Fibroblast of skin of back (primary cell): Measurements from ENCODE around the gene TYR.
"Not testable (repeated sequence)": the region's sequence is repeated elsewhere in the genome, so short reads cannot be mapped to it uniquely, and the experiment has no call there.

Experiments used
- DNase-seq: peaks from one replicate; pipeline ENCODE4 v3.0.0-alpha.2; 2013

Gene TYR

DNA sequence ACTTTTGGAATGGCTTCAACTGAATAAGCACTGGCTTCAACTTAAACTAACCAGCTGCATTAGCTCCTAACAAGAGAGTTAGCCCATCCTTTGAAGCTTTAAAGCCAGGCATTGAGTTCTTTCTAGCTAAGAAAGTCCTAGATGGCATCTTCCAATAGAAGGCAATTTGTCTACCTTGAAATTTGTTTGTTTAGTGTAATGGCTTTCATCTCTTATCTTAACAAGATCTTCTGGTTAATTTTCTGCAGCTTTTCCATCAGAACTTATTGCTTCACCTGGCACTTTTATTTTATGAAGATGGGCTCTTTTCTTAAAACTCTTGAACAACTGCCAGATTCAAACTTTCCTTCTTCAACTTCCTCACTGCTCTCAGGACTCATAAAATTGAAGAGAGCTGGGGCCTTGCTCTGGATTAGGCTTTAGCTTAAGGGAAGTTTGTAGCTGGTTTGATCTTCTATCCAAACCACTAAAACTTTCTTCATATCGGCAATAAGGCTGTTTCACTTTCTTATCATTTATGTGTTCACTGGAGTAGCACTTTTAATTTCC lies 94.9 kb downstream of the TYR start:
- not testable (repeated sequence) for DNase-seq

DNA sequence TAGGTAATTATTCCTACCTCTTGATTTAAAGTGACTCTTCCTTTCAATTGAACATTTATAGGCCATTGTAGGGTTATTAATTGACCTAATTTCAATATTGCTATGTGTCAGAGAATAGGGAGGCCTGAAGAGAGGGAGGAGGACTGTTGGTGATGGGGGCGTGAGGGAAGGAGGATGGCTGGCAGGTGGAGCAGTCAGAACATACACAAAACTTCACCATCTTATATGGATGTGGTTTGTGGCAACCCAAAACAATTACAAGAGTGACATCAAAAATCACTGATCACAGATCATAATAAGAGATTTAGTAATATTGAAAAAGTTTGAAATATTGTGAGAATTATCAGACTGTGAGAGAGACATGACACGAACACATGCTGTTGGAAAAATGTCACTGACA lies 95.5 kb downstream of the TYR start:
- not testable (repeated sequence) for DNase-seq

DNA sequence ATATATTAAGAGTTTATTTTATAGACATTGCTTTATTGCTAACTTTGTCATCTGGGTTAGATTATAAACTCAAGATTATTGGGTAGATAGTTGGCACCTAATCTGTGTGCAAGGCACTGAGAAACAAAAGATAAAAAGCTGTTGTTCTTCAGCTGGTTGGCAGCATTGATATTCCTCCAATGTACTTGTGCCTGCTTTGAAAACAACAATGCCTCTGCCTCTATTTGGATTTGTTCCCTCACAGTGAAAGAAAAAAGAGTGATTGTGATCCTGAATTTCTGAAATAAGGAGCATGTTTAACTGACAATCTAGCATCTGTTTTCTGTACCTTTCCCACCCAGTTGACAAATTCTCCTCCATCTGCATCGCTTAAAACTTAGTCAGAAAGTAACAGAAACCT lies 98.3 kb downstream of the TYR start:
- no peak for DNase-seq

DNA sequence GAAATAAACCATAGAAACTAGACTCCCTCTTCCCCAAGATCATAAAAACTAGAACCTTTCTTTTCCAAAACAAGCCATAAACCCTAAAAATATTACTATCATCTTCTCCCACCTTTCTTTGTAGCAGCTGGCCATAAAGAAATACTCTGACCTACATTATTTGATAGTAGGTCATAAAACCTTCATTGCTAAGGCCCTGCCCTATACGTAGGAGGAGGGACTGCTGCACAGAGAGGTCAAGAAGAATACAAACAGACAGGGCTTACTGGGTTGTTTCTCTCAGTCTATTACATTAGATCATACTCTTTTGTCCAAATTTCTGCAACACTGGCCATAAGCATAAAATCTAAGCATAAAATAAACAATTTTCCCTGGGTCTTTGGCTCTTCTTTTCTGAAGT lies 101.5 kb downstream of the TYR start:
- no peak for DNase-seq

DNA sequence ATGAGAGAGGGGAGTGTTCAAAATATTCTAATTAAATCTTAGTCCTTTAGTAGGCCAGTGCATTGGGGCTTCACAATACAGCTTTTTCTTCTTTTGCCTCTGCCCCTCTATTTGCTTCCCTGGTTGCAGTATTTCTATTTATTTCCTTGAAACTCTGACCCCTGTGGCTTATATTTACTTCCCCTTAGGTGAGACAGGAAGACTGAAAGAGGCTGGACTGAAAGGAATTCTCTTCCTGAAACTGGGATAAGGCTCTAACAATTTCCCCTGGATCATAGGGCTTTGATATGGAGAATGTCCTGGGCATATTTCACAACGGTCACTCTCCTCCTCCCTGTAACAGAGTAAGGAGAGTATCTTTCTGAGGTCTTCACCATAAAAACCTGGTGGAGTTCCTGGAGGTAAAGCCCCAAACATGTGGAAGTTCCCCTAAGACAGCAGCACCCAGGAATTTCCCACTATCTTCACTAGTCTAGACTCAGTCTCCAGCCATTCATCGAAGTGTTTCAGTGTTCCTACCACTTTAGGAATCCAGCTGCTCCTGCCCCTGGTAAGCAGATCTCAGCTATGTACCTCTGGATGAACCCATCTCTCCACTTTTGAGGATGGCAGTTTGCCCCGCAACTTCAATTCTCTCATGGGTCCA lies 103.5 kb downstream of the TYR start:
- not testable (repeated sequence) for DNase-seq

GRCh38 chr11:89286601-89287000 lies 108.9 kb downstream of the TYR start:
- not testable (repeated sequence) for DNase-seq

GRCh38 chr11:89288004-89288403 lies 110.3 kb downstream of the TYR start:
- DNase-seq = not testable (repeated sequence)

DNA sequence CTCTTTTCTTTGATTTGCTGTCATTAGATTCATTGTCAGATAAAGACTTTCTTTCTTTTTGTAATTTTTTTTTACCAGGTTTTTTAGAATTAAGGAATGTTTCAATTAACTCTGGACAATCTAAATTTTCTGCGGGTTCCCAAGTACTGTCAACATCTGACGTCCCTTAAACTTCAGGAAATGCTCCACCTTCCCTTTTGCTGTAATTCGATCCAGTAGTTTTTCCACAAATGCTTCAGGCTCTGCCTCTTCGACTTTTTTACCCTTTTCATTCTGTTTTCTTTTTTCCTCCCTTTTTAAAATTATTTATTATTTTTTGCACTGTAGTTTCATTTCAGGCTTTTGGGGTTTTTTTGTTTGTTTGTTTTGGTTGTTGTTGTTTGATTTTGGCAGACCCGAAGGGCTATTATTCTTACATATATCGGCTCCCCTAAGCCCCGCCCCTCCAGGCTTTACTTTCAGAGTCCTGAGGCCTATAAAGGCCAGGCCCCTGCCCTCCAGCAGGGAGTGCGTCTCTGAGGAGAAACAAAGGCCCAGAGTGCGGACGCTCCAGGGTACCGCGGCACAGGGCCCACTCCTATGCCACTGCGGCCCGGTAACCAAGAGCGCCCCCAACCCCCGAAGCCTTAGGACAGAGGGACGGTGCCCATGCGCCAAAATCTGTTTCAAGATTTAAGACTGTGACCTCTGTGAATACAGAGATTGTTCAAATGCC lies 116.4 kb downstream of the TYR start:
- peak; percentile 11 for DNase-seq

DNA sequence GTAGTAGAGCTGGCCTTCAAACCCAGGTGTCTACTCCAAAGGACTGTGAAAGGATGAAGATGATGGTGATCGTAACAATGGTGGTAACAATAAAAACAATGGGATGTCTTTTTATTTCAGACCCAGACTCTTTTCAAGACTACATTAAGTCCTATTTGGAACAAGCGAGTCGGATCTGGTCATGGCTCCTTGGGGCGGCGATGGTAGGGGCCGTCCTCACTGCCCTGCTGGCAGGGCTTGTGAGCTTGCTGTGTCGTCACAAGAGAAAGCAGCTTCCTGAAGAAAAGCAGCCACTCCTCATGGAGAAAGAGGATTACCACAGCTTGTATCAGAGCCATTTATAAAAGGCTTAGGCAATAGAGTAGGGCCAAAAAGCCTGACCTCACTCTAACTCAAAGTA lies 117.3 kb downstream of the TYR start:
- DNase-seq = not testable (repeated sequence)

- DNase-seq = not testable (repeated sequence)
Observed at GRCh38 chr11:89303029-89303428, 125.4 kb downstream of the TYR start.

DNA sequence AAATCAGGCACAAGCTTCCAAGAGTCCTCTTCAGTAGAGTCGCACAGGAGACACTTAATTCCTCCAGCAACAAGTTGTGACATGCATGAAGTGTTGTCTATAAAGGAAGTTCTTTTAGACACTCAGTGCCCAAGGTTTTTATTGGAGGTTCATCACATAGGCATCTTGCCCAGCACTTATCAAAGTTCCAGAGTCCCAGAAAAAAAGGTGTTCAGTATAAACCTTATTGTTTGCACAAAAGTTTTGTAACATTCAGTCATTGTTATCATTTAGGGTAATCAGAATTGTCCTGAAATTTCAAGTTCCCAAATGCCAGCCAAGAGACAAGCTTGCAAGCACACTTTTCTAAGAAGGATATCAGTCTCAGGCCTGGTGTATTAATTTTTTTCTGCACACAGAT lies 130.6 kb downstream of the TYR start:
- not testable (repeated sequence) for DNase-seq

- not testable (repeated sequence) for DNase-seq
Observed at GRCh38 chr11:89309321-89309985, 131.8 kb downstream of the TYR start.

- DNase-seq = not testable (repeated sequence)
Observed at GRCh38 chr11:89310607-89311006, 132.9 kb downstream of the TYR start.

- DNase-seq = no peak
Observed at GRCh38 chr11:89321401-89321800, 143.7 kb downstream of the TYR start.

GRCh38 chr11:89327885-89328284 lies 150.2 kb downstream of the TYR start:
- DNase-seq = no peak

DNA sequence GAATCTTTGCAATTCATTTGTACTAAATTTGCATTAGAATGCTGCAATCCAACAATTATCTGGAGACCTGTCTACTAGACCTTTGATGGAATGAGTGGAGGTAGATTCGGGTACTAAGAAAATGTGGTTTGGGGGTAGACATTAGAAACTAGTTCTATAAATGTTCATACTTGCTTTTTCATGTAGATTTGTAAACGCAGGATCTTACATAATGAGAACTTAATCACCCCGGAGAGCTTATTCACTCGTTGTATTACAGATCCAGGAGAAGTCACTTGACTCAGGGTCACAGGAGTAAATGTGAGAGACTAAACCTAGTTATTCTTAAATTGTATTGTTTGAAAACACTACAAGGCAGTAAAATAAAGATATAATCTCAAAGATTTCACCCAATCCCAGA lies 154.3 kb downstream of the TYR start:
- not testable (repeated sequence) for DNase-seq

DNA sequence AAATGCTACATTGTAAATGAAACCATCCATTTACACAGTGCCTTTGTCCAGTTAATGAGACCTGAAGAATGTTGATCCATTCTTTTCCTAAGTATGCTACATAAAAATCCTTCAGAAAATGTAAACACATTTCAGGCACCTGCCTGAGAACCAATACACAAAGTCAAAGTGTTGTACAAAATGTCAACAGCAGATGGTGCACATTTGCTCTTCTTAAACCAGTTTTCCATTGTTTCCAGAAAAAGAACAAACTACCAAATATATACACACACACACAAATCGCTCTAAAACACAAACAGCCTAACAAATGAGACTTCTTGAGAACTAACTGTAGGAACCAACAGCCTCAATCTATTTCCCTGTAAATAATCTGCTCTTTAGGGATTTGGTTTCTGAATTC lies 156.0 kb downstream of the TYR start:
- DNase-seq = peak; percentile 23

- not testable (repeated sequence) for DNase-seq
Observed at GRCh38 chr11:89337100-89337650, 159.5 kb downstream of the TYR start.

GRCh38 chr11:89338073-89338472 lies 160.4 kb downstream of the TYR start:
- DNase-seq = not testable (repeated sequence)

- peak; percentile 33 for DNase-seq
Observed at GRCh38 chr11:89340450-89340849, 162.8 kb downstream of the TYR start.

DNA sequence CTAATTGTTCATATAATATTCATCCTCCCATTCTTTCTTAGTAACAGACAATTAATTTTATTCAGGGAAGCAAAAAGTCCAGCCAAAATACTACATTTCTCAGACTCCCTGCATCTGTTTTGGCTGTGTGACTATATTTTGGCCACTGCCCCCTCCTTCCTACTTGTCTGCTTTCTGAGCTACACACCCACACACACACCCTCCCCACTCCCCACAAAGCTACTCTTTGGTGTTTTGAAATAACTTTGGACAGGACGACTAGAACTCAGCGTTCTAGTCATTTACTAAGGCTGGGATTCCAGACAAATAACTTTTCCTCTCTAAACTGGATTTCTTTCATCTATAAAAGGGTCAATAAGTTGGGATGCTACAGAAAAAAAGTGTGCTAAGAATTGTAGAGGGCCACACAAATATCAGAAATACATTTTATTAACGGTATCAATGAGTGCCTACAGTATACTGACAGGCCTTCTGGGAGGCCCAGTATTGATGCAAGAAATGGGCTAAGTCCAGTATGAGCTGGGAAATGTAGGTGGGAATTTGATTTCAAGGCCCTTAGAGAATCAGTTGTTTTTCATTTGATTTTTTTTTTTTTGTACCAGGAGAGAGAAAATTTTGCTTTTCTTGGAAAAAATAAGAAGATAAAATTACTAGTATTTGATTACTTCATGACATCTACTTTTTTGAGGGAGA lies 165.4 kb downstream of the TYR start:
- not testable (repeated sequence) for DNase-seq
